Neuron (in vitro differentiated cells): ENCODE results near the gene RGS9BP.

Source experiments
- H2AFZ ChIP-seq: one replicate; pipeline ENCODE4 v1.6.1; 2013; ENCODE audit warnings: low read depth, mild to moderate bottlenecking, inconsistent platforms, low read length, moderate library complexity
- H3K27me3 ChIP-seq: one replicate; pipeline ENCODE4 v1.6.1; 2013; ENCODE audit warnings: low read length; ENCODE audit not compliant: insufficient read depth
- H3K36me3 ChIP-seq: one replicate; pipeline ENCODE4 v1.6.1; 2013; ENCODE audit warnings: low read length; ENCODE audit not compliant: insufficient read depth
- H3K4me1 ChIP-seq: one replicate; pipeline ENCODE4 v1.6.1; 2013; ENCODE audit warnings: low read length; ENCODE audit not compliant: insufficient read depth
- H3K4me3 ChIP-seq: 2 replicates; pipeline ENCODE4 v1.5.1; 2013; ENCODE audit warnings: mild to moderate bottlenecking, low read length, moderate library complexity
- H3K9me3 ChIP-seq: one replicate; pipeline ENCODE4 v1.6.1; 2013; ENCODE audit warnings: low read length

RGS9BP gene

DNA sequence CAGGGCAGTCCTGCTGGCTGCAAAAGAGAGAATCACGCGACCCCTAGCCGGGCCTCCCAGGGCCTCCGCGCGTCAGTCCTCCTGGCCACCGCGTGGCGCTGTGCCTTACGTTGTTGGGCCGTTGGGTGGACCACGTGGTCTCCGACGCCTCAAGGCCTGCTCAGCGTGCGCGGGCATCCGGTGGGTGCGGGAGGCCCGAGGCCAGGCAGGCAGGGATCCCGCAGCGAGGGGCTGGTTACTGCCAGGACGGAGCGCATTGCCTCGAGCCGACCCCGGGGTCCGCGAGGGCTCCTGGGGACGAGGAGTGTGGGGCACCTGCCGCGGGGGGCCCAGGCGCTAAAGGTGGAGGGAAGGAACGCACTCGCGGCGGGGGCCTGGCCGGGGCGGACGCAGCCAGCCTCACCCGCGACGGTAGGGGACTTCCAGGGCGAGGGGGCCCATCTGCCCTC is 44.0 kb downstream of the RGS9BP start, which contains the start of gene TDRD12:
TDRD12 (plus strand) TSS at position 157 of the 449 bp plus-strand sequence. CDS start 306 bp downstream, outside the sequence.
- Histone ChIP-seq H3K36me3 (no peaks in the 10 kb centered on the region), H3K27me3 (no peaks in the 10 kb centered on the region), H3K4me3 (no peak within 1 kb of the TSS), H2AFZ (no peak within 1 kb of the TSS), H3K4me1 (no peaks in the 10 kb centered on the region), H3K9me3 (peaks cover 2% of the 10 kb centered on the region)

DNA sequence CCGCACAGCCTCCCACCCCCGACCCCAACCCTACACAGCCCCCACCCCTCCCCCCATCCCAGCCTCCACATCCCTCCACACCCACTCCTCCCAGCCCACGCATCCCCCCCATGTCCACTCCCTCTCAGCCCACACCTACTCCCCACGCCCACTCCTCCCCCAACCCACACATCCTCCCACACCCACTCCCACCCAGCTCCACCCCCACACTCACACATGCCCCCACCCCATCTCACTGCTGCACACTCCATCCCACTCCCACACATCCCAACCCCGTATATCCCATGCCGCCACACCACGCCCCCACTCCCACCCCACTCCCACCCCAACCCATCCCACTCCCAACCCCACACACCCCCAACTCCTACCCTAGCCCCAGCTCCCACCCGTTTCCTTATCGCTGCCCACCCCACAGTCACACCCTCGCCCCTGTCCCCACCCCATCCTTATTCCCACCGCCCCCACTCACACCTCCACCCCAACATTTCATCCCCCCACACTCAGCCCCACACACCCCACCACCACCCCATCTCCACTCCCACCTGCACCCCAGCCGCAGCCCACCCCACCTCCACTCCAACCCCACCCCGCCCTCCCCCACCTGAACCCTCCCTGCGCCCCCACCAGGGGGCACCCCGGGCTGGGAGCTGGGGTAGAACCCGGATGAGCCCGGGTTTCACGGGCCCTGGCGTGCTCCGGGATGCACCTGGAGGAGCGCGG is 44.7 kb downstream of the RGS9BP start:
- no peaks in the 10 kb centered on the region for H3K27me3 ChIP-seq
- H2AFZ ChIP-seq = no peak overlapping the region
- no peaks in the 10 kb centered on the region for H3K36me3 ChIP-seq
- peaks cover 2% of the 10 kb centered on the region for H3K9me3 ChIP-seq
- no peak overlapping the region for H3K4me3 ChIP-seq
- H3K4me1 ChIP-seq = no peaks in the 10 kb centered on the region

DNA sequence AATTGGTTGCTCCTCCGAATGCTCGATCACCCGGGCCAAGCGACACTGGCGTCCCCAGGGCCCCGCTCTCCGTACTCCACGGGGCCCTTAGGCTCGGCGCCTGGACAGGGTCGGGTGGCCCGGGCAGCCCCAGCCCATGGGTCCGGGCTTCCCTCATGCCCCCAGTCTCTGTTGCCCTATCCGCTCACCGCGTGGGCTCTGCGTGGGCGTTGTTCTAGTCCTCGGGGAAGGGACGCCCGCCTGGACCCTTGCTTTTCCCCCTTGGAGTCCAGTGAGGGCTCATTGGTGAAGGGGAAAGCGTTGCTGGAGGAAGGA is 45.2 kb downstream of the RGS9BP start:
- H3K4me3 ChIP-seq = no peak overlapping the region
- H3K9me3 ChIP-seq = peaks cover 2% of the 10 kb centered on the region
- no peaks in the 10 kb centered on the region for H3K36me3 ChIP-seq
- no peaks in the 10 kb centered on the region for H3K4me1 ChIP-seq
- H2AFZ ChIP-seq = no peak overlapping the region
- H3K27me3 ChIP-seq = no peaks in the 10 kb centered on the region
